SU-DHL-6 (cell line): ENCODE measurements around the gene POLR2I.

ENCODE experiments used
- H2AFZ ChIP-seq: fragments of 200-600 bp; sonication (generic); 2 replicates; pipeline ENCODE4 v1.6.1; 2014; ENCODE audit warnings: low read depth, mild to moderate bottlenecking, moderate library complexity, mixed read lengths, antibody characterized with exemption, low read length; ENCODE audit not compliant: severe bottlenecking
- H3F3A ChIP-seq: fragments of 200-600 bp; shearing (Covaris generic); 2 replicates; pipeline ENCODE4 v1.6.0; 2016; ENCODE audit warnings: antibody characterized with exemption, mild to moderate bottlenecking; ENCODE audit not compliant: insufficient read depth
- H3K27ac ChIP-seq: fragments of 200-600 bp; sonication (generic); 2 replicates; pipeline ENCODE4 v1.5.1; 2016; ENCODE audit warnings: low read depth, mild to moderate bottlenecking, low read length, moderate library complexity, mixed read lengths
- H3K27me3 ChIP-seq: fragments of 200-600 bp; sonication (generic), shearing (Covaris generic); 2 replicates; pipeline ENCODE4 v1.6.0; 2014; ENCODE audit warnings: mild to moderate bottlenecking, low read length
- H3K36me3 ChIP-seq: fragments of 200-600 bp; sonication (generic); 2 replicates; pipeline ENCODE4 v1.6.1; 2014; ENCODE audit warnings: mild to moderate bottlenecking, low read length, mixed read lengths
- H3K4me2 ChIP-seq: fragments of 300-600, 200-600 bp; shearing (Covaris generic), sonication (generic); 2 replicates; pipeline ENCODE4 v1.6.0; 2014; ENCODE audit warnings: low read length, low read depth, mild to moderate bottlenecking; ENCODE audit not compliant: poor library complexity, severe bottlenecking
- H3K4me3 ChIP-seq: fragments of 200-600 bp; sonication (generic); 2 replicates; pipeline ENCODE4 v1.5.1; 2014; ENCODE audit warnings: antibody characterized with exemption, low read length, mild to moderate bottlenecking, mixed read lengths; ENCODE audit not compliant: insufficient read depth, poor library complexity, severe bottlenecking
- H3K79me2 ChIP-seq: fragments of 200-600 bp; sonication (generic); 2 replicates; pipeline ENCODE4 v1.6.1; 2014; ENCODE audit warnings: mild to moderate bottlenecking, low read length, moderate library complexity; ENCODE audit not compliant: insufficient read depth
- H3K9ac ChIP-seq: fragments of 200-600 bp; sonication (generic); 2 replicates; pipeline ENCODE4 v1.7.0; 2014; ENCODE audit warnings: mild to moderate bottlenecking, low read length
- H3K9me2 ChIP-seq: fragments of 200-600 bp; sonication (generic); replicated peaks from 2 replicates; pipeline ENCODE4 v1.6.1; 2014; ENCODE audit warnings: low read length; ENCODE audit not compliant: insufficient read depth
- H3K9me3 ChIP-seq: fragments of 200-600 bp; sonication (generic); 2 replicates; pipeline ENCODE4 v1.6.1; 2014; ENCODE audit warnings: low read length, mixed read lengths; ENCODE audit not compliant: insufficient read depth
- H4K20me1 ChIP-seq: fragments of 200-600 bp; sonication (generic); 2 replicates; pipeline ENCODE4 v1.6.1; 2014; ENCODE audit warnings: low read depth, mild to moderate bottlenecking, antibody characterized with exemption, low read length, moderate library complexity, mixed read lengths
- CTCF ChIP-seq: fragments of 200-600 bp; sonication (generic); IDR thresholded peaks from one replicate; pipeline ENCODE4 v1.5.1; 2017; ENCODE audit warnings: antibody characterized with exemption, mild to moderate bottlenecking, low read length, moderate library complexity; ENCODE audit not compliant: insufficient read depth, poor library complexity, severe bottlenecking
- EZH2phosphoT487 ChIP-seq: fragments of 200-600 bp; sonication (generic), shearing (Covaris generic); conservative IDR thresholded peaks from 2 replicates; pipeline ENCODE4 v1.6.1; 2018; ENCODE audit warnings: mild to moderate bottlenecking, antibody characterized with exemption, low read length, moderate library complexity, mixed read lengths

The POLR2I gene

GRCh38 chr19:36106991-36107390, 7.7 kb downstream of the POLR2I start:
- no peaks in the 10 kb centered on the region for H3K79me2 ChIP-seq
- TF ChIP-seq CTCF (no peak), EZH2phosphoT487 (no peak)
- H3F3A ChIP-seq, result no peaks in the 10 kb centered on the region
- H3K4me2 ChIP-seq, result no peak overlapping the region
- no peaks in the 10 kb centered on the region for H4K20me1 ChIP-seq
- H3K36me3 ChIP-seq, result 0 out of 2 replicates have a peak, but pooled peaks cover 3% of the 10 kb centered on the region
- H3K4me3 ChIP-seq, result no peak overlapping the region
- no peak overlapping the region for H2AFZ ChIP-seq
- H3K27ac ChIP-seq, result no peak overlapping the region
- no peaks in the 10 kb centered on the region for H3K9me2 ChIP-seq
- H3K9ac ChIP-seq, result no peak overlapping the region
- H3K27me3 ChIP-seq, result no peaks in the 10 kb centered on the region
- H3K9me3 ChIP-seq, result no peaks in the 10 kb centered on the region

GRCh38 chr19:36106441-36106840, 8.2 kb downstream of the POLR2I start:
- Histone ChIP-seq H3K9me3 (no peaks in the 10 kb centered on the region), H3K27me3 (no peaks in the 10 kb centered on the region), H3K36me3 (0 out of 2 replicates have a peak, but pooled peaks cover 3% of the 10 kb centered on the region), H3K4me2 (no peak overlapping the region), H3K9ac (no peak overlapping the region), H3K79me2 (no peaks in the 10 kb centered on the region), H3K4me3 (no peak overlapping the region), H4K20me1 (no peaks in the 10 kb centered on the region), H3K9me2 (no peaks in the 10 kb centered on the region), H2AFZ (no peak overlapping the region), H3K27ac (no peak overlapping the region), H3F3A (no peaks in the 10 kb centered on the region)
- no peak for TF ChIP-seq CTCF
- TF ChIP-seq EZH2phosphoT487, result no peak

GRCh38 chr19:36103842-36104552, 10.7 kb downstream of the POLR2I start:
- Histone ChIP-seq H3K4me3 (no peak overlapping the region), H3K9ac (no peak overlapping the region), H3F3A (no peaks in the 10 kb centered on the region), H3K36me3 (0 out of 2 replicates have a peak, but pooled peaks cover 3% of the 10 kb centered on the region), H3K4me2 (no peak overlapping the region), H3K9me2 (no peaks in the 10 kb centered on the region), H4K20me1 (no peaks in the 10 kb centered on the region), H3K79me2 (no peaks in the 10 kb centered on the region), H3K9me3 (no peaks in the 10 kb centered on the region), H3K27me3 (no peaks in the 10 kb centered on the region), H2AFZ (no peak overlapping the region), H3K27ac (no peak overlapping the region)
- TF ChIP-seq CTCF (no peak), EZH2phosphoT487 (no peak)
